Medulla oblongata (tissue), 1 donor: ENCODE data around the gene CPOX.
"Not testable (repeated sequence)": the region's sequence is repeated elsewhere in the genome, so short reads cannot be mapped to it uniquely, and the experiment has no call there.

Experiments used
- DNase-seq: peaks from one replicate; pipeline ENCODE4 v3.0.0-alpha.2; 2015; ENCODE audit errors: extremely low spot score

CPOX gene

GRCh38 chr3:98593046-98593936 lies at the start of gene CPOX:
Gene CPOX (minus strand): TSS chr3:98593611. CDS start chr3:98593504, 107 bp downstream.
- peak; percentile 93 for DNase-seq

DNA sequence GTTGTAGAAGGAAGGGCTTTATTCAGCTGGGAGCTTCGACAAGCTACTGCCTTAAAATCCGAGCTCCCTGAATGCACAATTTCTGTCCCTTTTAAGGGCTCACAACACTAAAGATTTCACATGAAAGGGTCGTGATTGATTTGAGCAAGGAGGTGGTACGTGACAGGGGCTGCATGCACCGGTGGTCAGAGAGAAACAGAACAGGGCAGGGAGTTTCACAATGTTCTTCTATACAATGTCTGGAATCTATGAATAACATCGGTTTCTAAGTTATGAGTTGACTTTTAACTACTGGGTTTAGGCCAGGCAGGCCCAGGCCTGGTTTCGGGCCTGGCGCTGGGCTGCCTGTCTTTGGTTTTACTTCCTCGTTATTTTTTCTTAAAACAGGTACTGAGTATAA lies 49.4 kb upstream of the CPOX start:
- DNase-seq: not testable (repeated sequence)

DNA sequence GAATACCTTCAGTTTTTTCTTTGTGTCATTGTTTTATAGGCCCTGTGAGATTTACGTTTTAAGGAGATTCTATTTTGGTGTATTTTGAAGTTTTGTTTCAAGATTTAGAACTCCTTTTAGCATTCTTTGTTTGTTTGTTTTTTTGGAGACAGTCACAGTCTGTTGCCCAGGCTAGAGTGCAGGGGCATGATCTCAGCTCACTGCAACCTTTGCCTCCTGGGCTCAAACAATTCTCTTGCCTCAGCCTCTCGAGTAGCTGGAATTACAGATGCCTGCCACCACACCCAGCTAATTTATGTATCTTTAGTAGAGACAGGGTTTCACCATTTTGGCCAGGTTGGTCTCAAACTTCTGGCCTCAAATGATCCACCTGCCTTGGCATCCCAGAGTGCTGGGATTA lies 48.3 kb upstream of the CPOX start:
- DNase-seq: not testable (repeated sequence)

DNA sequence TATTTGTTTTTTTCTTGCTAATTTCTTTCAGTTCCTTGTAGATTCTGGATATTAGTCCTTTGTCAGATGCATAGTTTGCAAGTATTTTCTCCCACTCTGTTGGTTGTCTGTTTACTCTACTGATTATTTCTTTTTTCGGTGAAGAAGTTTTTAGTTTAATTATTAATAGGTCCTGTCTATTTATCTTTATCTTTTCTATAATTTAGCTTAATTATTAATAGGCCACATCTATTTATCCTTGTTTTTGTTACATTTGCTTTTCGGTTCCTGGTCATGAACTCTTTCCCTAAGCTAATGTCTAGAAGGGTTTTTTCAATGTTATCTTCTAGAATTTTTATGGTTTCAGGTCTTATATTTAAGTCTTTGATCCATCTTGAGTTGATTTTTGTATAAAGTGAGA lies 45.1 kb upstream of the CPOX start:
- not testable (repeated sequence) for DNase-seq

- DNase-seq: no peak
Measured at GRCh38 chr3:98630416-98630815, 37.0 kb upstream of the CPOX start.

DNA sequence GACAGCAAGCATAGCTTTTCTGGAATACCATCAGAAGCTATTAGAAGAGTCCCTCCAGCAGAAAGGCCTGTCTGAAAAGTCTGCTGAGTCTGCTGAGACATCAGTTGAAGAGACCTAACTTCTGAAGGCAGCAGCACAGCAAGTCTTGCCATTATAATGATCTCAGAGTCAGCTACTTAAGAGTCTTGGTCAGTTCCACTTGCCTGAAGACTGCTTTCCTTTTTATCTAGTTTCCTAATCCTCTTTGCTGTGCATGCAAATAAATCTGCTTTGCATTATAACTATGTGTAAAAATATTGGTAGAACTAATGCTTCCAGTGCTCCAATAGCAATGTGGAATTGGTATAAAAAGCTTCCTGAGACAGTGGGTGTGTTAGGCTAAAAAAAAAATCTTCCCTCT lies 34.9 kb upstream of the CPOX start:
- no peak for DNase-seq

GRCh38 chr3:98626151-98626550 lies 32.7 kb upstream of the CPOX start:
- DNase-seq: no peak

DNA sequence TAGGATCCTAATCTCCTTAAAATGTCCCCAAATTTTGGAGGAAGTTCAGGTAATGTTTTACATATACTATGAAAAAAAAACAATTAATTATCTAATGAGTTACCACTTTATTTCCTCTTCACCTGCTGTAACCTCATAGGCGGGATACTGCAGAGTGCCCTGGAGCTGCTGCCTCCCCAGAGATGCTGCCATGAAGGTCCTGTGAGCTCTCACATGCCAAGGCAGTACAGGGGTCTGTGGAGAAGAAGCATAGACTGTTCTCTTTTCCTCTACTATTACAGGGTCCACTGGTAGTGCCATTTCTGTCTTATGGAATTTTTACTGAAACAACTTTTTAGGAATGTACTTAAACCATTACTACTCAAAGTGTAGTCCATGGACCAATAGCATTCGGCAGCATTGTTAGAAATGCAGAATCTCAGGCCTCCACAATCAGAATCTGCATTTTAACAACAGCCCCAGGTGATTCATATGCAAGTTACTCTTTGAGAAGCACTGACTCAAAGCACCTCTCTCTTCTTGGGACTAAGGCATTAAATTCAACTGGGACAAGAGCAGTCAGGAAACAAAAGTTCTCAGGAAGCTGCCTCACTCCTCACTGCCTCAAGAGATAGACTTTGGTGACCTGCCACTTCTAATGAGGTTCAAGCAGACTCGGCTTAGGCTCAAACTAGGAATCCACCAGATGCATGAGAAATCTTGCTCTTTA lies 30.3 kb upstream of the CPOX start:
- no peak for DNase-seq

DNA sequence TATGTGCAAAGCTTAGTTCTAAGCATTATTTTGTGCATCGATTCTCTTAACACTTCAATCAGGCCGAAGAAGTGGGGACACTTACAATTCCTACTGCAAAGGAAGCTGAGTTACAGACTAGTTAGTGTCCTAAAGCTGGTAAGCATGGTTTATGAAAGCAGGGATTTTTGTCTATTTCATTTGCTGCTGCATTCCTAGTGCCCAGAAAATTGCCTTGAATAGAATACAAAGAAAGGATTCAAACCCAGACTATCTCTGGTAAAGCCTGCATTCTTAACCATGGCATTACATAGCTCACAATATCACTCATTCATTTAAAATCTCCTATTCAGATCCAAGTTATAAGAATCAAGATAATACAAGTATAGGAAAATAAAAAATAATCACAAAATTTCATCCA lies 24.4 kb upstream of the CPOX start:
- DNase-seq: peak; percentile 28

DNA sequence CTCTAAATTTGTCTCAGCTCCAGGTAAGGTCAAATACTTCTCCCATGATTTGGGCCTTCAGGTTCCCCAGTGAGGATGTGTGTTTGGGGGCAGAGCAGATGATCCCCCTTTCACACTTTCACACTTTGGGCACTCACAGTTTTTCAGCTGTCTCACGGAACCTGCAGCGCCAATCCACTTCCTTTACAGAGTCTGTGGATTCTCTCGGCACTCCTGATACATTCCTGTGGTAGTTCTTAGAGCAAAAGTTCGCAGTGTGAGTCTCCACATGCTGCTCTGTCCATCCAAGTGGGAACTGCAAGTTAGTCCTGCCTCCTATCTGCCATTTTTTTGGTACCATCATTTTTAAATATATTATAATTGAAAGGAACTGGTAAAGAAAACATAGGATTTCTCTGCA lies 20.2 kb upstream of the CPOX start:
- DNase-seq: no peak

GRCh38 chr3:98612996-98613517 lies 19.6 kb upstream of the CPOX start:
- DNase-seq: peak; percentile 67

- no peak for DNase-seq
Measured at GRCh38 chr3:98612587-98612986, 19.2 kb upstream of the CPOX start.

- DNase-seq: no peak
Measured at GRCh38 chr3:98608029-98608428, 14.6 kb upstream of the CPOX start.

DNA sequence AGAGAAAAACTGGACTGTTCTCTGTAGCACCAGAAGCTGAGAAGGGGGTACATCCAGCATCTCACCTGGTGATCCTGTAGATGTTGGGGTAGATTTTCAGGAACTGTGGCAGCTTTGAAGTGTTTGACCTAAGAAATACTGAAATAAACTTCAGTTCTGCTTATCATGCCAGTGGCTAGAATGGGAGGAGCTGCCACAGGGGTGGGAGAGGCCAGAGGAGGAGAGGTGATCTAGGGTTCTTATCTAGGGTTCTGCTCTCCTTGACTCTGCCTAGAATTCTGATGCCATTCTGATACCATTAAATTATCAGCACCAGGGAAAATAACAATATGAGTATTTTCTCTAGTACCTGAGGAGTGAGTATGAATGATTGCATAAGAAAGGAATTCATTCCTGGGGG lies 10.2 kb upstream of the CPOX start:
- DNase-seq: no peak

GRCh38 chr3:98602078-98602678 lies 8.8 kb upstream of the CPOX start:
- peak; percentile 82 for DNase-seq

DNA sequence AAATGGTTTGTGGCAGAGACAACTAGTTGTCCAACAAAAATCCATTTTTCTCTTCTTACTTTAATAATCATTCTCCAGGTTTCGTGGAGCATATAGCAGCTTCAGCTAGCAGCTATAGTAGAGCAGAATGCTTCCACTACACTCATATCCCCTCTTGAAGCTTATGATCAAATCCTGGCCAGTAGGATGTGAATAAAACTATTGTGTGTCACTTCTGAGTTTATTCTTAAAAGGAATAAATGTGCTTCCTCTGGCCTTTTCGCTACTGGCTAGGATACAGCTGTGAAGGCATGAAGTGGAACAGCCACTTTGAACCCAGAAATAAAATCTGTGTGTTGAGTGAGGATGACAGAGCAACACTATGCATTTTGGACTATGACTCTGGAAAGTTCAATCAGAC lies 7.8 kb upstream of the CPOX start:
- DNase-seq: no peak

DNA sequence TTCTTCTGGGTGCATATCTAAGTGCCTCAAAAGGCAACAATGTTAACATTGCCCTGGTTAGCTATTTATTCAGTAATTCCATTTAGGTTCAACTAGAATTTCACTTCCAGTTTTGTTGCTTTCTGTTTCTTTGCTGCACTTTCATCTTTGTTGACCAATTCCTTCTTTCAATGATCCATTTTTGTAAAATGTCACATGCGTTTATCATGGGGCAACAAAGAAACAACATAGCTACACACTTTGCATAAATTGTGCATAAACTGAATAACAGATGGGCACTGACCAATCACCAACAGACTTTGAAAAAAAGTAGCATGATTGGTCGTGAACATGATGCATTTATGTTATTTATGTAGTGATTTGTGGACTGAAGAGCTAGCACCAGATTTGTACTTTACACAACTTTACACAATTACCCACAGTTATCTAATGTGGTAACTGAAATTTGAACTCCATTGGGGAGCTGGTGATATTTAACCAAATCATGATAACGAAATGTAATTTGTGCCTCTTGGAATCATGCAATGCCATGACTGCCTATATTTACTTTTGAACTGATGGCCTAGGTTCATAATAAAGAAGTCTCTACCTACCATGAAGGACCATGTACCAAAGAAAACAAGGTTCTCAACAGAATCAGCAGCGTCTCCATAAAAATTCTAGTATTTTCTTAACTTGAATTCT lies 7.1 kb upstream of the CPOX start:
- no peak for DNase-seq

DNA sequence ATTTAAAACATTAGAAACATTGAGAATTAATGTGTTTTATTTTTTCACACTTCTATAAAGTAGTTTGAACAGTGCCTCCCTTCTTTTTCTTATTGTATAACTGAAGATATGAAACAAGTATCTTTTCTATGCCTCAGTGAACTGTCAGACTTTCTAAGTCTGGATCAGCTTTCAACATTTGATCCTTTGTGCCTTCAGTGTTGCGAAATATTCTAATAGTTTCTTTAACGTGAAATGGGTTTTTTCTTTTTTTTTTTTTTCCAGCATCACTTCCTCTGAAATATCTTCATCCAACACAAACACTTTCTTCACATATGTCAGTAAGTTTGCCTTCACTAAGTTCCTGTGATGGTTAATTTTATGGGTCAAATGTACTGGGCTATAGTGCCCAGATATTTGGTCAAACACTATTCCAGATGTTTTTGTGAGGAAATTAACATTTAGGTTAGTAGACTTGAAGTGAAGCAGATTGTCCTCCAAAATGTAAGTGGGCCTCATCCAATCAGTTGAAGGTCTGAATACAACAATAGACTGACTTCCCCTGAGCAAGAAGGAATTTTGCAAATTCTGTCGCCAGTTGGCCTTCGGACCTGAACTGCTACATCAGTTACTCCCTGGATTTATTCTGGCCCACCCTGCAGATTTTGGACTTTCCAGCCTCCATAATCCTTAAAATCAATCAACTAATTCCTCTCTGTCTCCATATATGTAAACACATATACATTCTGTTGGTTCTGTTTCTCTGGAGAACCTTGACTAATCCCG lies 6.4 kb upstream of the CPOX start:
- DNase-seq: no peak

- no peak for DNase-seq
Measured at GRCh38 chr3:98598492-98598891, 5.1 kb upstream of the CPOX start.

DNA sequence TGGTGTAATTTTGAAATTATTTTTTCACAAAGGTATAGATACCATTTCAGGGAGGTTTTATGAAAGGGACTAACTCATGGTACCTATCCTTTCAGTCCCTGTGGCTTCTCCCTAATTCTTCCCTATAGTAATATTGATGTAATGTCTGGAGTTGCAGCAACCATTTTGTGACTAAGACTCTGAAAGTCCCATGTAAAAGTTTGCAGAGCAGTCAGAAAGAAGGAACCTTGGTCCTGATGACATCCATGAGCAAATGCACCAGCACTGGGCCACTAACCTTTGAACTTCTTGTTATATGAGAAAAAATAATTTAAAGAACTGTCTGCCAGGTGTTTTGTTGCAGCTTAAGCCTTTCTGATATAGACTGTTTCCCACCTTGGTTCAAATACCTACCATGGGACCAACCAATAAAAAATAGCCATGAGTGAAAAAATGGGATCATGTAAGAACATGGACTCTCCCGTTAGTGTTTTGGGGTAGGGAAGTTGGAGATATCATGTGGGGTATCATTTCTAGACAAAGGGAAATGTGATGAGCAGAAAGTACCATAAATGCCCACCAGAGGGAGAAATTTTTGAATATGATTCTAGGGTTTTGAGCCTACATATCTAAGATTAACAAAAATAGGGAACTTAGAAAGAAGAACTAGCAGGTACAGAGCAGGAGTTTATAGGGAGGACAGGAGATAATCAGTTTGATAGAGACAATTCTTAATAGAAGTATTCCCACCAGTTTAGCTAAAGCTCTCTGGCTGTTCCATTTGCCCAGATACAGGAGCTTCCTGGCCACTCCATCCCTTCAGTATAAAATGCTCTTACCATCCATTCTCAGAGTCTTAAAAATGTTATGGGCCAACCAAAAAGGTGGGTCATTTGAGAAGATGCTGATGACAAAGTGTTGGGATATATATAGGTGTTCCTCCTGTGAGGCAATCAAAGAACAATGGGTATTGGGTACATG lies 3.4 kb upstream of the CPOX start:
- DNase-seq: no peak
